ENCODE data around the gene GSTM1. TPM values are rescaled to one million over a fixed set of nuclear protein-coding genes. Genes with fewer than 3 reads are reported as not detected.

Gene GSTM1
- total RNA-seq (2021; fragmentation: NEBNext Ultra II Directional; extraction: Animal tissue kit (Norgen Biotek cat#: 25700)) = 16.5 and 16.7 TPM in 2 replicates
- polyA plus RNA-seq (2011; rRNA removed) = 38.8 and 42.5 TPM in 2 replicates
- polyA plus RNA-seq (2011; cell fraction: cytosol; rRNA removed) = 26.7 TPM
- polyA plus RNA-seq (2011; cell fraction: nucleus; rRNA removed) = 28.2 TPM
- 24.9 to 30.5 TPM (median 26.7 TPM) in 4 replicates for polyA plus RNA-seq (2012, experiment 1 of 2)
- 37.3 TPM for polyA plus RNA-seq (2012, experiment 2 of 2)
- 15.8 TPM for polyA plus RNA-seq (2013, experiment 1 of 2)
- polyA plus RNA-seq (2013, experiment 2 of 2) = 16.5 TPM
- polyA minus RNA-seq (2011; rRNA and poly(A)+ RNA removed) = 15.3 and 17.1 TPM in 2 replicates
- 5.8 TPM for polyA minus RNA-seq (2011; cell fraction: cytosol; rRNA and poly(A)+ RNA removed)
- 10.2 TPM for polyA minus RNA-seq (2011; cell fraction: nucleus; rRNA and poly(A)+ RNA removed)
- long read RNA-seq, experiment 1, partial matches to known transcripts = 1 of 7 reads
- long read RNA-seq, experiment 1, other reads (novel, unspliced or antisense) = 4 of 7 reads
- long read RNA-seq, experiment 2, transcript GSTM1-201 (8 exons, 1,161 nt) = major isoform, 22 of 26 reads
- long read RNA-seq, experiment 2, partial matches to known transcripts = 1 of 26 reads
- long read RNA-seq, experiment 2, other reads (novel, unspliced or antisense) = 2 of 26 reads

- peak within 1 kb of the TSS; percentile 91 for H4K5ac ChIP-seq (ENCODE audit: insufficient read length, low read depth, low read length)
- peak within 1 kb of the TSS; percentile 99 for H3K18ac ChIP-seq (ENCODE audit: extremely low read depth, low read length)
- H3K79me2 ChIP-seq (ENCODE audit: control insufficient read depth in 1 of 2, insufficient read depth in 2 of 2, low read length in 2 of 2) = no peaks in the 10 kb centered on the region
- no peak within 1 kb of the TSS for H3K23ac ChIP-seq (ENCODE audit: insufficient read length)
- H3K4me1 ChIP-seq (replicated peaks in 1 of 4; ENCODE audit: control insufficient read depth in 3 of 4, insufficient read depth in 4 of 4, low read length in 3 of 4) = peaks cover 0 to 5% (median 3%) of the 10 kb centered on the region in 4 experiments; a peak in 3 of 7 replicates
- H3K4me2 ChIP-seq (ENCODE audit: insufficient read depth in 1 of 2, low read depth in 2 of 2, low read length in 2 of 2) = peak within 1 kb of the TSS; percentile 63 to 90
- H3K27ac ChIP-seq (ENCODE audit: low read depth, low read length) = no peak within 1 kb of the TSS
- no peak within 1 kb of the TSS for H2BK120ac ChIP-seq (replicated peaks; ENCODE audit: low read depth, low read length)
- FAIRE-seq (no peak), DNase-seq (ENCODE audit: low read depth in 1 of 2, low spot score in 2 of 2) (peak; percentile 49 to 89)
- H3K79me1 ChIP-seq (ENCODE audit: low read depth, low read length) = no peaks in the 10 kb centered on the region
- H2BK15ac ChIP-seq (ENCODE audit: low read length) = 0 out of 2 replicates have a peak within 1 kb of the TSS, but pooled peaks have one; percentile 95
- H4K8ac ChIP-seq (ENCODE audit: extremely low read depth, insufficient read depth, low read length) = peak within 1 kb of the TSS; percentile 96
- H2BK12ac ChIP-seq (ENCODE audit: low read depth, low read length) = peak within 1 kb of the TSS; percentile 22; the same call in 1 of the 2 replicates
- 0 out of 4 replicates have a peak, but pooled peaks cover 0 to 2% of the 10 kb centered on the region in 2 experiments for H3K9me3 ChIP-seq (ENCODE audit: insufficient read depth in 2 of 2, low read depth in 1 of 2, low read length in 1 of 2)
- H3K27me3 ChIP-seq (replicated peaks in 1 of 4; ENCODE audit: control insufficient read depth in 3 of 4, extremely low read depth in 1 of 4, insufficient read depth in 3 of 4, low read length in 3 of 4) = no peaks in the 10 kb centered on the region
- H2AK5ac ChIP-seq (ENCODE audit: low read depth, low read length) = no peak within 1 kb of the TSS
- POLR2A ChIA-PET (ENCODE audit: partially characterized antibody) = interaction anchor here (0.8 to 1.6 kb wide), 8 partner anchors 17 to 301 kb away, joined by 3 to 5 read pairs (median 4); partner anchors contain the start of gene GSTM4
- no peak within 1 kb of the TSS; the same call in 1 of the 2 replicates for H2BK5ac ChIP-seq (ENCODE audit: low read depth, low read length)
- no peak within 1 kb of the TSS for H3K56ac ChIP-seq (replicated peaks; ENCODE audit: insufficient read length, low read depth, low read length)
- peak within 1 kb of the TSS; percentile 45 to 62 (median 50) for H3K4me3 ChIP-seq (ENCODE audit: extremely low read depth in 1 of 4, insufficient read depth in 2 of 4, low read depth in 3 of 4, low read length in 4 of 4)
- CTCF ChIA-PET (ENCODE audit: partially characterized antibody) = interaction anchor here (0.6 to 5.4 kb wide), 14 partner anchors 8 to 188 kb away, joined by 3 to 60 read pairs (median 4); partner anchors contain the start of gene GSTM4
- no peak within 1 kb of the TSS for H2BK20ac ChIP-seq (ENCODE audit: low read length)
- peak within 1 kb of the TSS; percentile 91 for H4K91ac ChIP-seq (replicated peaks; ENCODE audit: insufficient read length, low read length)
- WGBS, 2 experiments (ENCODE audit: extremely low coverage in 1 of 2, insufficient coverage in 1 of 2, insufficient read length in 1 of 2, insufficient replicate concordance in 2 of 2, low coverage in 1 of 2, low lambda C conversion rate in 2 of 2, missing lambda C conversion rate in 1 of 2) = 25% methylated on average over 40 of the region's 46 CpGs; no CpG with 5 or more reads in 1 of the 2 experiments
- peak within 1 kb of the TSS in 3 of 4 experiments; percentile 69 to 74 (median 74); a peak in 6 of 7 replicates for H3K9ac ChIP-seq (replicated peaks in 1 of 4; ENCODE audit: extremely low read depth in 1 of 4, low read depth in 3 of 4, low read length in 3 of 4)
- no peaks in the 10 kb centered on the region for H3K36me3 ChIP-seq (ENCODE audit: control insufficient read depth in 2 of 4, insufficient read depth in 4 of 4, low read length in 3 of 4)
- H3K23me2 ChIP-seq (ENCODE audit: low read depth, low read length) = peaks cover 4% of the 10 kb centered on the region; the same call in 1 of the 2 replicates
- peak within 1 kb of the TSS; percentile 78 for H3K4ac ChIP-seq (replicated peaks; ENCODE audit: insufficient read length, low read depth, low read length)
- H3K14ac ChIP-seq (ENCODE audit: insufficient read length) = no peak within 1 kb of the TSS
- H4K20me1 ChIP-seq (replicated peaks in 1 of 2; ENCODE audit: control insufficient read depth in 1 of 2, insufficient read depth in 2 of 2, low read length in 2 of 2) = no peaks in the 10 kb centered on the region
- H2AFZ ChIP-seq (ENCODE audit: low read length) = peak within 1 kb of the TSS; percentile 98; the same call in 1 of the 2 replicates
- TF ChIP-seq GABPA (IDR thresholded peaks at IDR 0.05; ENCODE audit: borderline replicate concordance, insufficient read depth, low read length) (no peak), RAD21 (IDR thresholded peaks at IDR 0.05 in 1 of 2, conservative IDR thresholded peaks at IDR 0.05 in 1 of 2; ENCODE audit: low read depth in 2 of 2, low read length in 2 of 2) (peak; percentile 34 to 60; a peak in 3 of 4 replicates), SP2 (IDR thresholded peaks at IDR 0.05; ENCODE audit: low read length) (no peak)
Observed at GRCh38 chr1:109687641-109688499, at the start of gene GSTM1. Gene GSTM1, plus strand, starts transcription at chr1:109687817. Its CDS starts 57 bp downstream, at chr1:109687874.
